T-helper 2 cell treated with Interferon-gamma antibody and Interleukin-4, amounts not matched to agents 100 ng/mL and 5 ng/mL, for 36 hours (primary cell): ENCODE data around the gene SMAD3. TPM values are rescaled to one million over a fixed set of nuclear protein-coding genes. Genes with fewer than 3 reads are reported as not detected.
"Not testable (repeated sequence)": the region's sequence is repeated elsewhere in the genome, so short reads cannot be mapped to it uniquely, and the experiment has no call there.

Experiments used
- intact Hi-C: fragments of 100-400 bp; cut with micrococcal nuclease; formaldehyde crosslinking; loops from one replicate; pipeline ENCODE4 v1.15.1; 2023
- total RNA-seq: library from RNA; stranded (reverse); gene quantifications from 2 replicates; pipeline ENCODE4 v1.2.3, GENCODE V29; 2022

SMAD3 gene
- total RNA-seq, 1 donor from 2014 or later = 75.6 TPM

DNA sequence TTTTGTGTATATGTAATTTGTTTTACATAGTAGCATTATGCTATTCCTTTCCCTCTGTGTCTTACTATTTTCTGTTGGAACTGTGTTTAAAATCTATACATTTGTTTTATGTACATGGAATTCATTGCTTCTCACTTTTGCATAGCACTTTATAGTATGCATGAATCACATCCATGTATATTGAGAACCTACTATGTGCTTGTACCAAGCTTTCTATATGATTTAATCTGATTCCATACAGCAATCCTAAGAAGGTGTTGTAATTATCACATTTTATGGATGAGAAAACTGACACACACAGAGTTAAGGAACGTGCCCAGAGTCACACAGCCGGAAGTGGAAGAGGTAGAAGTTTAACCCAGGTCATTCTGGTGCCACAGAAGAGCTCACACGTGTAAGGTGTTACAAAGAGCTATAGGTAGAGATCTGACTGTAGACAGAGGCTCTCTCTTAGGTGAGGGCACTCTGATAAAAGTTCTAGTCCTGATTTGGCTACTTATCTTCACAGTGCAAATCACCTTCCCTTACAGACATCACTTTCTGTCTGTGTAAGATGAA lies 3.5 kb upstream of the SMAD3 start:
- intact Hi-C loops = loop anchor here (10.0 kb wide), 1 partner anchor 117 kb away; no protein-coding TSS in a partner anchor

DNA sequence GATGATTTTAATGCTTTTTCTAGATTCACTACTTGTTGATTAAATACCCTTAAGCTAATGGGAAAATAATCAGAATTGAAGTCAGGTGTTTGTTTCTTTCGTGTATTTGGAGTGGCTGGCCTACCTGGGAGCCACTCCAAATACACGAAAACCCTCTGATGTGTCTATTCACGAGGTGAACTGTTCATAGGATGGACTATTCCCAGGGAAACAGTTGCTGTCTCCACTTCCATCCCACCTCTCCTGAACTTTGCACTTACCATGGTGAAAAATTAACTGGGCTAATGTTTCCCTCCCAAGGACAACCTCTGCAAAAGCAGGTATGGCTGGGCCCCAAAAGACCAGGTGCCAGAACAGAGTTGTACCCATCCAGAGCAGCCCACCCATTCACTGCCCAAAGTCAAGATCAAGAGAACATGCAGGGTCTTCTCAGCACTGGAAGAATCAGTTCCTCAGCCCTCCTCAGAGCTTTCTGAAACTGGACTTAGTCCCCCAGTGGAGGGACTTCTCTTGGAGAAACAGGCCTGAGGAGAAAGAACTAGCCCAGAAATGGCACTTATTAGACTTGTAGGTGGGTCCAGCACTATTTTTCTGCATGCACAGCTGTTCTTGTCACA lies 2.9 kb upstream of the SMAD3 start:
- intact Hi-C loops = loop anchor here (10.0 kb wide), 1 partner anchor 118 kb away; no protein-coding TSS in a partner anchor

DNA sequence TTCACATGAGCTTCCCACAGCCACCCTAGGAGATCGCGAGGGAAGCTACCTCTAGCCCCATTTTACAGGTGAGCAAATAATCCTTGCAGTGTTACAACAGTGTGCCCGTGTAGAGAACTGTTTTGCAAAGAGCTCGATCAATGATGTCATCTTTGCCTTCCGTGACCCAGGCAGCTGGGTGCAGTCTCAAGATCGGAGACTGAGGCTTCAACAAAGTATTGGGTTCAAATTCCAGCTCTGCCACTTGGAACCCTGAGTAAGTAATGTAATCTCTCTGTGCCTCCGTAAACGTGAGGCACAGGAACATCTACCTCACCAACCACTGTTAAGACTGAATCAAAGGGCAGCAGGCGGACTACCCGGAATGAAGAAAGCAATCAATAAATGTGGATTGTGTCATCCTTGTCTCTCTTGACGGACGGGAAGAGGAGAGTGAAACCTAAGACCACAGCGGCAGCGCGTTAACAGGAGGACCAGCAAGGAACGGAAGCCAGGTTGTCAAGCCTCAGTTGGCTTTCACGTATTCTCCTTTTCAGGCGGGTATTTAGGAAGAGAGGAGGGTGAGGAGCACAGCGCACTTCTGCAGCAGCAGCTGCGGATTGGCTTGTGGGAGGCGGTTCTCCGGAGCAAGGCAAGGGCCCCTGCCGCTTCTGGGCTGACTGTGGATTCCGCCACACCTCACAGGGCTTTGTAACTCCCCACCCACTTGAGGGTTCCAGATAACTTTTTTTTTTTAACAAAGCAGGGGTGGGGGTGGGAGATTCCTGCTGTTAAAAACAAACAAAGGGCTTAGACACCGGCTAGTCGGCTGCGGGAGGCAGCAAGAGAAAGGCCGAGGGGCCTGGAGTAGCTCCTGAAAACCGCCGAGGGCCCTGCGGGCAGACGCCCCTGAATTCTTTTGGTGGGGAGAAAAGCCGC lies 1.5 kb upstream of the SMAD3 start:
- intact Hi-C loops = loop anchor here (10.0 kb wide), 1 partner anchor 119 kb away; no protein-coding TSS in a partner anchor

DNA sequence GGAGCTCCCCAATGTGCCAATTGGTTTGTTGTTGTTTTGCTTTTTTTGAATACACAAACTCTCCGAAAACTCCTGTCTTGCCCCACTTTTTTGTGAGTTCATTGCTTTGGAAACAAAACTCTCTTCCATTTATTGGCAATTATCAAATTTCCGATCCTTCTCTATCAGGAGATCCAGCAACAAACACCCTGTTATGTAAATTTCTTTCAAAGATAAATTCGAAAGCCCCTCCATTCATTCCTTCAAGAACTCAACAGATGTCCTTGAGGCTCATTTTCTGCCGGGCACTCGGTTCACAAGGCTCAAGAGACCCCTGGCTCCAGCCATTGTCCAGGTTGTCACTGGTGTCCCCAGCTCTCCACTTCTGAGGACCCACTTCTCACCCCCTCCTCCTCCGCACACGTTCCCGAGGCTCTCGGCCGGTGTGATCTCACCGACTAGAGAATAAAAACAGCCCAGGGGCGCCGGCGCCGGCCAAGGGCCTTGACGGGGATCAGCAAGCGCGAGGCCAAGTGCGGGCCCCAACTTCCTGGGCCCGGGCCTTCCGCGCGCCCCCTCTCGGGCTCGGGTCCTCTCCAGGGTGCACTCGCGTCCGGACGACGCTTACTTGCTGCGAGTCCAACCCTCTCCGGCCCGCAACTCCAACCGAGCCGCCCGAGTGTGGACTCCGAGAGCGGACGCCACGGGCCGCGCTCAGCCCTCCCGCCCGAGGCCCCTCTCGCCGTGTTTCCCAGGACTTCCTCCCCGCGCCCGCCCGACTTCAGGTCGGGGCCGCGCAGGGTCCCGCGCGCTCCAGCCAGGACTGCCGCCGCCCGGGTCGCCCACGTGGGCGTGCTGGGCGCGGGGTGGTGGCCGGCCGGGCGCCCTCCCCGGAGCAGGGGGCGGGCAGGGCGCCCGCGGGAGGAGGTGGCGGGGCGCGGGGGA lies 533 bp upstream of the SMAD3 start:
- intact Hi-C loops = loop anchor here (1.0 to 10.0 kb wide), 5 partner anchors 17 to 187 kb away; partner anchors contain the start of genes AAGAB and IQCH

DNA sequence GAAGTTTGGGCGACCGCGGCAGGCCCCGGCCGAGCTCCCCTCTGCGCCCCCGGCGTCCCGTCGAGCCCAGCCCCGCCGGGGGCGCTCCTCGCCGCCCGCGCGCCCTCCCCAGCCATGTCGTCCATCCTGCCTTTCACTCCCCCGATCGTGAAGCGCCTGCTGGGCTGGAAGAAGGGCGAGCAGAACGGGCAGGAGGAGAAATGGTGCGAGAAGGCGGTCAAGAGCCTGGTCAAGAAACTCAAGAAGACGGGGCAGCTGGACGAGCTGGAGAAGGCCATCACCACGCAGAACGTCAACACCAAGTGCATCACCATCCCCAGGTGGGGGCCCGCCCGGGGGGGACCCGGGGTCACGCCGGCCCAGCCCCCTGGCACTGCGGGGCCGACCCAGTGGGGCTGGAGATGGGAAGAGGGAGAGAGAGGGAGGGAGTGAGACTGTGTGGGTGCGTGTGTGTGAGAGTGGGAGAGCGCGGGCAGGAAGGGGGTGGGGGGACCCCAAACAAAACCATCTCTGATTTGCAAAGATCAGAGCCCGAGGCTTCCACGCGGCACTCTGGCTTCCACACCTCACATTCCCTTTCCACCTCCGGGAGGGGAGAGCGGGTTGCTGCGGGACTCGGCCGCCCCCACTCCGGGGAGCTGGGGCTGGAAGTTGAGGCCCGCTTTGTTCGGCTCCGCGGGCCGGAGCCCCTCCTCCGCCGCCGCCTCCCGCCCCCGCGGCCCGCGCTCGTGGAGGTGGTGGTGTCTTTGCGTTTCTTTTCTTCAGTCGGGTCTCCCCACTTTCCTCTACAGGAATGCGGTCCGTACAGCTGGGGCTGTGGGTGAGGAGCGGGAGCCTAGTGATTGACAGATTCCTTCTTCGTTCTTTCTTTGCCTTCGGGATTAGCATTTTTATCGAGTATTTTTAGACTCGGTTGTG lies 898 bp downstream of the SMAD3 start:
- intact Hi-C loops = loop anchor here (5.0 to 10.0 kb wide), 3 partner anchors 36 to 186 kb away; partner anchors contain the start of genes AAGAB and IQCH

DNA sequence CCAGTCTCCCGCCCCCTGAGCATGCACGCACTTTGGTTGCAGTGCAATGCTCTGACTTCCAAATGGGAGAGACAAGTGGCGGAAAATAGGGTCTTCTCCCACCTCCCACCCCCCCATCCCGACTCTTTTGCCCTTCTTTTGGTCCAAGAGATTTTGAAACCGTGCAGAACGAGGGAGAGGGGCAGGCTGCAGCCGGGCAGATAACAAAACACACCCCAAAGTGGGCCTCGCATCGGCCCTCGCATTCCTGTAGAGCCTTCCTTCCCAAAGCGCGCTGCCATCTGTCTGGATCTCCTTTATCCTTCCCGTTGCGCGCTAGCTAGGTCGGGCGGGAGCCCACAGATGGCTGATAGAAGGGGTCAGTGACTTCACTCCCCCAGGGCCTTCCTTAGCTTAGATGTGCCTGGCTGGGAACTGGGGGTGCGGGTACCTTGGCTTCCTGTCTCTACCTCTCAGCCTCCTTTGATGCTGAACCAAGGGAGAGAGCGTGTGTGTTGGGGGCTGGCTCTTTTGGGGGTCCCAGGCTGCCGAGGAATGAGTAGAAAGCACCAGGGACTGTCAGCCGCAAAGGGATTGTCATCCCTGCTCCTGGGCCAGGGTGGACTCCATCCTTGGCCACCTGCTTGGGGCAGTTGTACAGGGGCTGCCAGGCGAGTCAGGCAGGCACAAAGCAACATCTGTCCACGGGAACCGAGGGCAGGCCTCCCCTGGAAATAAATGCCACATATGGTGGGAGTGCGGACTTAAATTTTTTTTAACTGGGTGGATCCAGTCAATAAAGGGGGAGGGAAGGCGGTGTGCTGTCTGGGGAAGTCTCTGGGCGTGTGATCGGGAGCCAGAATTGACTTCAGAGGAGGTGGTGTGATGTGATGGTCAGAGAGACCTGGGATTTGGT lies 1.8 kb downstream of the SMAD3 start:
- intact Hi-C loops = loop anchor here (5.0 to 10.0 kb wide), 3 partner anchors 35 to 185 kb away; partner anchors contain the start of genes AAGAB and IQCH

DNA sequence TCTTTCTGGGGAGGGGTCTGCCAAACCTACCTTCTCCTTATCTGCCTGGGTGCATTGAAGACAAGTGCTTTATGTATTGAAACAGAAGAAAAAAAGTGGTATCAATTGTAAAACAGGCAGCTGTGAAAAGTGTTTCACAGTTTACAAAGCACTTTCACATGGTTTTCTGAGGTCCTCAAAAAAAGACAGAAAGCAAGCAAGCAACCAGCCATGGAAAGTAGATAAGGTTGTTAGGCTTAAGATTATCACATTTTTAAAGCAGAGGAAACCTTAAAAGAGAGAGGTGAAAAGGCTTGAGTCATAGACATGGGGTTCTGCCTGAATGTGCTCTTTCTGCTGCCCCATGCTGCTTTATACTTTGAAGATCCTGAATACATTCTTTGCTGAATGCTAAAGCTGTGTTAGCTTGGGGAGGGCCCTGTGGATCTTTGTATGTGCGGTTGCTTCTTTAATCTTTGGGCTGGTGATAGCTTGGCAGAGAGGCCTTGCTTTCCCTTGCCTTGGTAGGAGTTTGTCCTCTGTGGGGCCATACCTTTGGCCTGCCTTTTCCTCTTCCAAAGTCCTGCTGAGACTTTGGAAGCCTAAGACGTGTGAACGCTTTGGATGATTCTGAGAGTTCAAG lies 2.6 kb downstream of the SMAD3 start:
- intact Hi-C loops = loop anchor here (5.0 to 10.0 kb wide), 3 partner anchors 34 to 184 kb away; partner anchors contain the start of genes AAGAB and IQCH

DNA sequence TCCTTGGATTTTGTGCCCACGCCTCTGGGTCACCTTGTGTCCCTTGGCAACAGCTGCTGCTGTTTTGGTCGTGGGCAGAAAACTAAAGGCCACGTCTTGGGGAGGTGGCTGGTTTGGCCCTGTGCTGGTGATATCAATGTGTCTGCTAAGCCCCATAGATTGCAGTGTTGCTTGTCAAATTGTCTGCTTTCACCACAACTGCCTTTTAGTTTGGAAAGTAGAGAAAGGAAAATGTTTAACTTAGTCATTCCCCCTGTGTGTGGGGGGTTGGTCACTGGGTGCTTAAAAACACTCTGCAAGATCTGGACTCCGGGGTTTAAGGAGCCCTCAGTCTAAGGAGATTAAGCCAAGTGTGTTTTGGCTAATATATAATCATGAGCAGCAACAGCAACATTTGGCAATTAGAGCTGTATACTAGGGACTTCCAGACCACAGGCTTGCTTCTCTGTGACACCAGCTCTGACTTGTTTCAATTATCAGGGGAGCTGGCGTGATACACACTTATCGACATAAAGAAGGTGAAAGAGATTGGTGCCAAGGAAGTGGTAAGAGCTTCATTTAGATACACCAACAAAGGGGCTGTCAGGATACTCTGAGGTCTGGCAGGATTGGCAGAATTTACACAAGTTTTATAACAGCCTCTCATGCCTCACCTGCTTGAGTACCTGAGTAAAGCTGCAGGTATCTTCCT lies 3.5 kb downstream of the SMAD3 start:
- intact Hi-C loops = loop anchor here (5.0 to 10.0 kb wide), 3 partner anchors 33 to 183 kb away; partner anchors contain the start of genes AAGAB and IQCH

DNA sequence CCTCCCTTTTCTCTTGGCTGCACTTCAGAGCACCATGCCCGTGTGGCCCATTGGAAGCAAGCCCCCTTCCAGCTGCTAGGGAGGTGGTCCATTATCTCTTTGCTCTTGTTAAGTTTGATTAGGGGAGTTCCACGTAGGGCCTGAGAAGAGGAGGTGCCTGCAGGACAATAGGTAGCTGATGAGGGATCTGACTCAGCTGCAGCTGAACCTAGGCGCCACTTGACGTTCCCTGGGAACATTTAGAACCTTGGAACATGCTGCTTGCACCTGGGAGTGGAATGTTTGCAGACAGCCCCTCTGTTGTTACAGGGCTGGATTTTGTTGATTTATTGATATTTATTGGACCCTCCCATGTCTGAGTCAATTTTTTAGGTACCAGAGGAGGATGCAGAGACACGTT lies 4.7 kb downstream of the SMAD3 start:
- intact Hi-C loops = loop anchor here (5.0 kb wide), 1 partner anchor 33 kb away; no protein-coding TSS in a partner anchor

DNA sequence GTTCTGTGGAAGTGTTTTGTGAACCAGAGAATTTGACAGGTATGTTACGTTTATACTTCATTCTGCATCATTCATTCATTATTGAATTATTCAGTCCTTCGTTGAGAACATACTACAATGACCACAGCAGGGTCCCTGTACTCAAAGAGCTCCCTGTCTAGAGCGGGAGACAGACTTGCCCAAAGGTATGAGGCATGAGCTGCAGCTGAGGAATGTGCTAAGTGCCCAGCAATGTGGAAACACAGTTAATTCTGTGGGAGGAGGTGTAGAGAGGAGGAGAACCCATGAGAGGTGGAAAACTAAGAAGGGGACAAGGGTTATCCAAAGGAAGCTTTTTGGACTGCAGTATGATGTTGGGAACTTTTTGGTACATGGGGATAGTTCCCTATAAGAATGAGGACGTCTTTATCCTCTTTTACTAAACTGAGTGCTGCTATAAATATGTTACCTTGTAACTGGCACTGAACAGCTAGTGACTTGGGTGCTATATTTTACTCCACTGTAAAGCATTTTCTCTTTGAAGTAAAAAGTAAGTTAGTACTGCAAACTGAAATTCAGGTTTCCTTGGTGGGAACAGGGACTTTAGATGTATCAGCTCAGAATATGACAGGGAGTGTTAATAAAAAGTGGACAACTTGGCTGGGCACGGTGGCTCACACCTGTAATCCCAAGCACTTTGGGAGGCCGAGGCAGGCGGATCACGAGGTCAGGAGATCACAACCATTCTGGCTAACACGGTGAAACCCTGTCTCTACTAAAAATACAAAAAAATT lies 5.7 kb downstream of the SMAD3 start:
- intact Hi-C loops = loop anchor here (5.0 kb wide), 1 partner anchor 34 kb away; no protein-coding TSS in a partner anchor

DNA sequence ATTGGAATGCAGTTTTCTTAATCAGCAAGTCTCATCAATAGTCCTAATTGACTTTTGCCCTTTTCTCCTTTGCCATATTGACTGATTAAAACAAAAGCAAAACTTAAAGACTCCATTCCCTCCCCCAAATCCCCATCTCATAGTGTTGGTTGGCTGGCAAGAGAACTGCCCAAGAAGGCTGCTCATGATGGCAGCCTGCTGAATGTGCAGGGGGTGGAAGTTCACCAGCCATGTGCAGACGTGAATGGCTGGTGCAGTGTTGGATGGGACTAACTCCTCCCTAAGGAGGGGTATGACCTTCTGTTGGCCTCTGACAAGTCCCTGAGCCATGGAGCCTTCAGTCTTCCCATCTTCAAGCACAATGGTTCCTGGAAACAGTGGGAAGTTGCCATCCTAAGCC lies 7.0 kb downstream of the SMAD3 start:
- intact Hi-C loops = loop anchor here (5.0 kb wide), 1 partner anchor 35 kb away; no protein-coding TSS in a partner anchor

DNA sequence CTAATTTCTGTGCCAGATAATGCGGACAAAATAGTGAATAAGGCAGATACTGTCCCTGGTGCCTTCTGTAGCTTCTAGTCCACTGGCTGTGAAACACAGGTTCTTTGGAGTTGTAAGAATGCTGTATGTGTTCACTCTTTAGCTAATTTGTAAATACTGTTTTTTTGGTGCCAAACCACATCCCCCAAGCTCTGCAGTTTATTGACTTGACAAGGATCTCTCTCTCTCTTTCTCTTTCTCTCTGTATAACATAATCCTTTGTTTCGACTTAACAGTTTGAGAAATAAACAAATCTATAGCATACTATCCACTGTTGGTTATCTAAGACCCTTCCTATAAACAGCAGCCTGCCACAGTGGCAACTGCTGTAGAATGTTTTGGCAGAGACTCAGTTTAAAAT lies 7.6 kb downstream of the SMAD3 start:
- intact Hi-C loops = loop anchor here (1.0 to 5.0 kb wide), 2 partner anchors 9 to 36 kb away; no protein-coding TSS in a partner anchor

DNA sequence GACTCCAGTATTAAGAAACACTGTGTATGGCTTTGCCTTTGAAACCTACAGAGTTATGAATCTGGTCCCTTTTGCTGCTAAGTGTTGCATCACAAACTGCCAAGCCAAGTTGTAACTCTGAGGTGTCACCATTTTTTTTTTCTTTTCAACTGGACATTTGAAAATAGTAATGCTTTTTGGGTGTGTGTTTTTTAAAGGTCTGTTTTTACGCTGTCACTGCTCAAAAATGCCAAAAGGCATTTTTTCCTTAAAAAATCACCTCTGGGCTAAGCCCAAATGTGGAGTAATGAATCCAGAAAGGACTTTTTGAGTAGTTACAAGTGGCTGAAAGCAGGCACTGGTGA lies 9.5 kb downstream of the SMAD3 start:
- intact Hi-C loops = loop anchor here (5.0 kb wide), 1 partner anchor 38 kb away; no protein-coding TSS in a partner anchor

DNA sequence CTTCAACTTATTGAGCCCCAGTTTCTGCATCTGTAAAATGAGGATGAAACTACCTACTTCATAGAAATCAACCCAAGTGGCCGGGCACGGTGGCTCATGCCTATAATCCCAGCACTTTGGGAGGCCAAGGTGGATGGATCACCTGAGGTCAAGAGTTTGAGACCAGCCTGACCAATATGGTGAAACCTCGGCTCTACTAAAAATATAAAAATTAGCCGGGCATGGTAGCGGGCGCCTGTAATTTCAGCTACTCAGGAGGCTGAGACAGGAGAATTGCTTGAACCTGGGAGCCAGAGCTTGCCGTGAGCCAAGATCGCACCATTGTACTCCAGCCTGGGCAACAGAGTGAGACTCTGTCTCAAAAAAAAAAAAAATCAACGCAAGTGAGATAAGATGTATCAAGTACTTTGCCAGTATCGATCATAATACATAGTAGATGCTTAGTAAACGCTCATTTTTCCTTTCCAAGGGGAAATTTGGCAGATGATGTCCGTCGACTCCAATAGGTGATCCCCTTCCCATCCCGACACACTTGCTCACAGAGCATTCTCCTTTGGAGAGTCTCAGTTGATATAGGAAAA lies 10.2 kb downstream of the SMAD3 start:
- intact Hi-C loops = not testable (repeated sequence)

DNA sequence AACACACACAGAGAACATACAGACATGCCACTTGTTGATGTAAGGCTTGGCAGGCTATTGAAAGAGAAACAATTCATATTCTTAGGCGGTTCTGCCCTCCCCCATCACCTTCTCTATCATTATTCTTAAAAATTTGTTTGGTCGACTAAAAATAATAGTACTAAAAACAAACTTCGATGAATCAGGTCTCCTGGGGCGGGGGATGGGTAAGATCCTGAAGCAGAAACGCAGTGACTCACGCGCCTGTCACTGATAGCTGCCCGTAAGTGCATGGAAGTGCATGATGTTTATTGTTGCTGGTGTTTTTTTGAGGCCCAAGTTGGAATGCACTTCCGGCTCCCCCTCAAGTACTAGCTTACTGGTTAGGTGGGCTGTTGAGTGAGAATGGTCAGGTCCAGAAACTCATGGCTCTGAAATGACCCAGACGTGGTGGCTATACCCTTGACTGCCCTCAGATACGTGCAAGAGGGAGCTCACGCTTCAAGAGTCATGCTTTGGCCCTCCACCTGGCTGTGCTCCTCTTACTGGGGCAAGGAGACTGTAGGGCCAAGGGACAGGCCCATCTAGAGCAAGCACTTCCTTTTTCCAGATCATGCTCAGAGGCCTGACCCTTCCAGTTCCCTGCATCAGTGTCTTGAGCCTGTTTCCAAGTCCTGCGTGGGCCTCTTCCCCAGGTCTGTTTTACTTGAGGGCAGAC lies 10.9 kb downstream of the SMAD3 start:
- intact Hi-C loops = no loop called here
